Measurements from ENCODE around the gene BTN2A1. TPM values are rescaled to one million over a fixed set of nuclear protein-coding genes. Genes with fewer than 3 reads are reported as not detected.

The BTN2A1 gene
- total and polyA plus RNA-seq, 9 of the 15 experiments (the other 6 are each of a cell fraction or from before 2014, with no cell fraction given) = 6.7 to 22.1 (median 16.4) TPM

- ATAC-seq (no peak), DNase-seq (ENCODE audit: extremely low read depth in 1 of 4, low spot score in 3 of 4) (no peak), FAIRE-seq (no peak)
- Histone ChIP-seq H3K4me3 (no peak overlapping the region), H3K36me3 (ENCODE audit: control insufficient read depth, insufficient read depth, low read length) (no peaks in the 10 kb centered on the region), H3K27me3 (ENCODE audit: control insufficient read depth in 2 of 2, insufficient read depth in 2 of 2, low read length in 2 of 2) (no peaks in the 10 kb centered on the region), H3K9ac (ENCODE audit: insufficient read depth in 1 of 2, low read depth in 2 of 2, low read length in 2 of 2) (no peak overlapping the region), H3K9me1 (ENCODE audit: control insufficient read depth, insufficient read depth, low read length) (no peaks in the 10 kb centered on the region), H3K9me3 (replicated peaks; ENCODE audit: control insufficient read depth, insufficient read depth, low read depth, low read length) (no peaks in the 10 kb centered on the region), H3K79me2 (ENCODE audit: control insufficient read depth, insufficient read depth, low read length) (no peaks in the 10 kb centered on the region), H3K4me1 (replicated peaks in 1 of 2; ENCODE audit: control insufficient read depth in 2 of 2, insufficient read depth in 2 of 2, low read length in 2 of 2) (peaks cover 5 to 33% of the 10 kb centered on the region in 2 experiments; a peak in 3 of 5 replicates), H3K27ac (ENCODE audit: extremely low read depth, low read depth, low read length) (no peak overlapping the region), H4K20me1 (replicated peaks; ENCODE audit: control insufficient read depth, insufficient read depth, low read length) (no peaks in the 10 kb centered on the region), H3K4me2 (ENCODE audit: insufficient read depth, low read length) (no peak overlapping the region), H2AFZ (ENCODE audit: low read depth, low read length) (no peak overlapping the region)
- POLR2A ChIA-PET = interaction anchor here (0.6 to 1.3 kb wide), 3 partner anchors 10 to 143 kb away, joined by 3 read pairs; partner anchors contain the start of gene HMGN4
- intact Hi-C loops (cut with micrococcal nuclease) (no loop called here), in situ Hi-C loops (cut with MboI) (no loop called here)
- WGBS (ENCODE audit: insufficient coverage, low coverage, missing lambda C conversion rate) = 85% methylated on average over 2 of the region's 2 CpGs
- CTCF ChIA-PET (ENCODE audit: low intra/inter-chr PET ratio) = no interaction called here
- BruUV-seq (replicated peaks) = no TSS peak
- TF ChIP-seq ZFP30 (CRISPR knock-in tag; IDR thresholded peaks at IDR 0.05; ENCODE audit: borderline replicate concordance) = no peak
- TF ChIP-seq ZNF121 (CRISPR knock-in tag; conservative IDR thresholded peaks at IDR 0.05) = no peak
- no peak for TF ChIP-seq ZC3H11A (IDR thresholded peaks at IDR 0.05; ENCODE audit: low read depth, low read length)
- no peak for TF ChIP-seq ZNF280A (IDR thresholded peaks at IDR 0.05; ENCODE audit: low read depth, partially characterized antibody)
- no peak for TF ChIP-seq MXD1 (CRISPR knock-in tag; IDR thresholded peaks at IDR 0.05; ENCODE audit: borderline replicate concordance, poor library complexity, severe bottlenecking)
- TF ChIP-seq ZNF347 (CRISPR knock-in tag; IDR thresholded peaks at IDR 0.05; ENCODE audit: low read depth) = no peak
- TF ChIP-seq MLLT1 (IDR thresholded peaks at IDR 0.05) = no peak
- no peak for TF ChIP-seq TAF1 (IDR thresholded peaks at IDR 0.05; ENCODE audit: control insufficient read depth, extremely low read depth, insufficient read depth, low read length, severe bottlenecking)
- no peak for TF ChIP-seq HDAC2 (IDR thresholded peaks at IDR 0.05)
- TF ChIP-seq ZNF239 (CRISPR knock-in tag; IDR thresholded peaks at IDR 0.05) = no peak
- no peak for TF ChIP-seq FIP1L1 (IDR thresholded peaks at IDR 0.05; ENCODE audit: low read depth, low read length, poor library complexity, severe bottlenecking)
- TF ChIP-seq ZNF507 (tag; conservative IDR thresholded peaks at IDR 0.05) = no peak
- no peak for TF ChIP-seq TAF7 (tag; IDR thresholded peaks at IDR 0.05)
- TF ChIP-seq POLR2AphosphoS5 (IDR thresholded peaks at IDR 0.05; ENCODE audit: control insufficient read depth, insufficient read depth, low read depth, low read length) = no peak
- no peak for TF ChIP-seq U2AF1 (optimal IDR thresholded peaks at IDR 0.05; ENCODE audit: low read depth, low read length)
- TF ChIP-seq, protein P1, sequence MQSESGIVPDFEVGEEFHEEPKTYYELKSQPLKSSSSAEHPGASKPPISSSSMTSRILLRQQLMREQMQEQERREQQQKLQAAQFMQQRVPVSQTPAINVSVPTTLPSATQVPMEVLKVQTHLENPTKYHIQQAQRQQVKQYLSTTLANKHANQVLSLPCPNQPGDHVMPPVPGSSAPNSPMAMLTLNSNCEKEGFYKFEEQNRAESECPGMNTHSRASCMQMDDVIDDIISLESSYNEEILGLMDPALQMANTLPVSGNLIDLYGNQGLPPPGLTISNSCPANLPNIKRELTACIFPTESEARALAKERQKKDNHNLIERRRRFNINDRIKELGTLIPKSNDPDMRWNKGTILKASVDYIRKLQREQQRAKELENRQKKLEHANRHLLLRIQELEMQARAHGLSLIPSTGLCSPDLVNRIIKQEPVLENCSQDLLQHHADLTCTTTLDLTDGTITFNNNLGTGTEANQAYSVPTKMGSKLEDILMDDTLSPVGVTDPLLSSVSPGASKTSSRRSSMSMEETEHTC (IDR thresholded peaks at IDR 0.05) = no peak
- no peak for TF ChIP-seq HNRNPK (IDR thresholded peaks at IDR 0.05; ENCODE audit: low read depth, low read length, poor library complexity, severe bottlenecking)
Measured at GRCh38 chr6:26440977-26441358, 16.8 kb upstream of the BTN2A1 start.
